Chondrocyte (in vitro differentiated cells): ENCODE data around the gene EVI5L. TPM values are rescaled to one million over a fixed set of nuclear protein-coding genes. Genes with fewer than 3 reads are reported as not detected.
"Not testable (repeated sequence)": the region's sequence is repeated elsewhere in the genome, so short reads cannot be mapped to it uniquely, and the experiment has no call there.

ENCODE experiments used
- DNase-seq: peaks from one replicate; pipeline ENCODE4 v3.0.0; 2021; ENCODE audit warnings: mixed read lengths, low spot score
- H3K27ac Mint-ChIP-seq: one replicate; pipeline ENCODE4 v1.8.0; 2021; ENCODE audit warnings: mild to moderate bottlenecking, moderate library complexity, mixed read lengths; ENCODE audit not compliant: unreplicated experiment
- H3K27me3 Mint-ChIP-seq: 2 replicates; pipeline ENCODE4 v1.8.0; 2021; ENCODE audit warnings: low read depth, mixed read lengths
- H3K36me3 Mint-ChIP-seq: 2 replicates; pipeline ENCODE4 v1.8.0; 2021; ENCODE audit warnings: low read depth, mixed read lengths
- H3K4me1 Mint-ChIP-seq: 2 replicates; pipeline ENCODE4 v1.8.0; 2021; ENCODE audit warnings: low read depth, mild to moderate bottlenecking, mixed read lengths
- H3K4me3 Mint-ChIP-seq: one replicate; pipeline ENCODE4 v1.8.0; 2021; ENCODE audit warnings: mild to moderate bottlenecking, moderate library complexity, mixed read lengths; ENCODE audit not compliant: unreplicated experiment
- H3K9me3 Mint-ChIP-seq: 2 replicates; pipeline ENCODE4 v1.8.0; 2021; ENCODE audit warnings: low read depth, mixed read lengths
- CTCF ChIP-seq: fragments of 200-600 bp; sonication (generic); IDR thresholded peaks from 2 replicates; pipeline ENCODE4 v1.5.0; 2021; ENCODE audit warnings: antibody characterized with exemption, mild to moderate bottlenecking, moderate library complexity
- total RNA-seq: library from RNA; stranded (reverse); gene quantifications from 3 replicates; pipeline ENCODE4 v1.2.1, GENCODE V29; 2021

Gene EVI5L
- total RNA-seq, 1 donor from 2014 or later: 27.4 TPM

- H3K27ac Mint-ChIP-seq: no peak overlapping the region
- peaks cover 1% of the 10 kb centered on the region for H3K36me3 Mint-ChIP-seq
- TF ChIP-seq CTCF: no peak
- peaks cover 25% of the 10 kb centered on the region for H3K27me3 Mint-ChIP-seq
- no peaks in the 10 kb centered on the region for H3K4me1 Mint-ChIP-seq
- H3K9me3 Mint-ChIP-seq: peaks cover 8% of the 10 kb centered on the region
- no peak overlapping the region for H3K4me3 Mint-ChIP-seq
- no peak for DNase-seq
Observed at GRCh38 chr19:7792281-7792680, 37.7 kb upstream of the EVI5L start.

GRCh38 chr19:7792701-7793100 is 37.3 kb upstream of the EVI5L start:
- peaks cover 26% of the 10 kb centered on the region for H3K27me3 Mint-ChIP-seq
- not testable (repeated sequence) for DNase-seq, H3K9me3 Mint-ChIP-seq, H3K4me3 Mint-ChIP-seq, H3K36me3 Mint-ChIP-seq, H3K27ac Mint-ChIP-seq, H3K4me1 Mint-ChIP-seq

- Mint-ChIP-seq H3K27ac (no peak overlapping the region), H3K4me1 (no peaks in the 10 kb centered on the region), H3K36me3 (peaks cover 1% of the 10 kb centered on the region), H3K4me3 (no peak overlapping the region), H3K27me3 (peaks cover 30% of the 10 kb centered on the region), H3K9me3 (peaks cover 8% of the 10 kb centered on the region)
- no peak for DNase-seq
- no peak for TF ChIP-seq CTCF
Observed at GRCh38 chr19:7793493-7793892, 36.5 kb upstream of the EVI5L start.

GRCh38 chr19:7795555-7796161 is 34.4 kb upstream of the EVI5L start:
- H3K36me3 Mint-ChIP-seq: peaks cover 1% of the 10 kb centered on the region
- DNase-seq: no peak
- peaks cover 30% of the 10 kb centered on the region for H3K27me3 Mint-ChIP-seq

GRCh38 chr19:7799640-7800355 is 30.2 kb upstream of the EVI5L start:
- DNase-seq: no peak
- Mint-ChIP-seq H3K9me3 (peaks cover 13% of the 10 kb centered on the region), H3K27ac (no peak overlapping the region), H3K27me3 (peaks cover 28% of the 10 kb centered on the region), H3K36me3 (peaks cover 3% of the 10 kb centered on the region), H3K4me3 (peak overlapping the region; percentile 44), H3K4me1 (peaks cover 2% of the 10 kb centered on the region)
- peak; percentile 81 for TF ChIP-seq CTCF

More at GRCh38 chr19:7795555-7796161, 34.4 kb upstream of the EVI5L start:
- Mint-ChIP-seq H3K27ac (no peak overlapping the region), H3K4me3 (no peak overlapping the region), H3K4me1 (peaks cover 2% of the 10 kb centered on the region), H3K9me3 (peaks cover 8% of the 10 kb centered on the region)
- TF ChIP-seq CTCF: no peak
